Natural killer cell (primary cell): Measurements from ENCODE around the gene RPL36. TPM values are rescaled to one million over a fixed set of nuclear protein-coding genes. Genes with fewer than 3 reads are reported as not detected.

Experiments used
- ATAC-seq, 3 donors: fragments of 150-1000 bp in 2 of 3; fragments of 200-7000 bp in 1 of 3; cut with Tn5 transposase; 1 replicate in 1 of 3; 2 replicates in 2 of 3; pipeline ENCODE4 v1.10.0; 2021; ENCODE audit warnings: mild to moderate bottlenecking in 2 of 3, moderate library complexity in 2 of 3
- DNase-seq, 2 donors: peaks; one replicate each; pipeline versions ENCODE4 v3.0.0 to v3.0.0-alpha.2; 2013 to 2021; ENCODE audit warnings: mixed read lengths in 1 of 2
- H3K27ac ChIP-seq: one replicate; pipeline ENCODE4 v1.5.1; 2013; ENCODE audit warnings: mild to moderate bottlenecking, low read length
- H3K27me3 ChIP-seq: one replicate; pipeline ENCODE4 v1.6.1; 2013; ENCODE audit warnings: low read length; ENCODE audit not compliant: control insufficient read depth, insufficient read depth
- H3K36me3 ChIP-seq: one replicate; pipeline ENCODE4 v1.6.1; 2013; ENCODE audit warnings: low read length; ENCODE audit not compliant: control insufficient read depth, insufficient read depth
- H3K4me1 ChIP-seq: one replicate; pipeline ENCODE4 v1.6.1; 2013; ENCODE audit warnings: low read length; ENCODE audit not compliant: control insufficient read depth, insufficient read depth
- H3K4me3 ChIP-seq: one replicate; pipeline ENCODE4 v1.5.1; 2013; ENCODE audit warnings: low read length
- H3K9me3 ChIP-seq: one replicate; pipeline ENCODE4 v1.6.1; 2013; ENCODE audit warnings: low read length; ENCODE audit not compliant: control insufficient read depth, insufficient read depth
- H3K27ac Mint-ChIP-seq, 2 donors: one replicate each; pipeline ENCODE4 v1.8.0; 2022; ENCODE audit warnings: mild to moderate bottlenecking in 2 of 2, mixed read lengths in 2 of 2, moderate library complexity in 1 of 2
- H3K27me3 Mint-ChIP-seq, 2 donors: one replicate each; pipeline ENCODE4 v1.8.0; 2022; ENCODE audit warnings: low read depth in 2 of 2, mixed read lengths in 2 of 2
- H3K36me3 Mint-ChIP-seq: one replicate; pipeline ENCODE4 v1.8.0; 2022; ENCODE audit warnings: mixed read lengths
- H3K4me1 Mint-ChIP-seq, 2 donors: one replicate each; pipeline ENCODE4 v1.8.0; 2022; ENCODE audit warnings: mixed read lengths in 2 of 2
- H3K4me3 Mint-ChIP-seq: one replicate; pipeline ENCODE4 v1.8.0; 2022; ENCODE audit warnings: mild to moderate bottlenecking, moderate library complexity, mixed read lengths
- H3K9me3 Mint-ChIP-seq, 2 donors: one replicate each; pipeline ENCODE4 v1.8.0; 2022; ENCODE audit warnings: mixed read lengths in 2 of 2
- CTCF ChIP-seq: fragments of 200-600 bp; IDR thresholded peaks from one replicate; pipeline ENCODE4 v1.8.0; 2022; ENCODE audit warnings: antibody characterized with exemption
- WGBS: methylation state at CpG from one replicate; pipeline ENCODE4 v1.1.7; 2013; ENCODE audit warnings: missing lambda C conversion rate; ENCODE audit not compliant: insufficient coverage; 5-methylcytosine and 5-hydroxymethylcytosine counted together
- intact Hi-C: fragments of 100-400 bp; cut with micrococcal nuclease; formaldehyde crosslinking; loops from one replicate; pipeline ENCODE4 v1.14.2; 2022
- total RNA-seq, 4 donors: library from RNA; stranded (reverse); fragments of 120-200 nt in 1 of 4; gene quantifications; one replicate each; pipeline versions ENCODE4 v1.2.3 to v1.2.4, GENCODE V29; 2013 to 2022

The RPL36 gene
- total RNA-seq, 3 donors from 2014 or later (not counting 1 experiment from before 2014, with no cell fraction given), result 363 to 505 (median 459) TPM

- WGBS, result 72% methylated on average over 17 of the region's 17 CpGs
- Mint-ChIP-seq H3K4me1 (peaks cover 15 to 43% of the 10 kb centered on the region in 2 donors), H3K27ac (peak overlapping the region; percentile 99 to 100), H3K27me3 (no peaks in the 10 kb centered on the region), H3K36me3 (no peaks in the 10 kb centered on the region), H3K4me3 (peak overlapping the region; percentile 63), H3K9me3 (no peaks in the 10 kb centered on the region)
- Histone ChIP-seq H3K27me3 (no peaks in the 10 kb centered on the region), H3K27ac (no peak overlapping the region), H3K36me3 (peaks cover 2% of the 10 kb centered on the region), H3K9me3 (no peaks in the 10 kb centered on the region), H3K4me3 (peak overlapping the region; percentile 6), H3K4me1 (peaks cover 24% of the 10 kb centered on the region)
- intact Hi-C loops, result loop anchor here (2.0 kb wide), 2 partner anchors 59 to 109 kb away; partner anchors contain the start of genes DUS3L, SAFB and SAFB2
- no peak for ATAC-seq
- TF ChIP-seq CTCF, result no peak
- DNase-seq, result no peak
Measured at GRCh38 chr19:5681391-5682106, 8.5 kb upstream of the RPL36 start.

GRCh38 chr19:5682107-5682482 lies 8.0 kb upstream of the RPL36 start:
- DNase-seq (no peak), ATAC-seq (no peak)
- H3K4me3 Mint-ChIP-seq, result peak overlapping the region; percentile 63
- H3K36me3 ChIP-seq, result peaks cover 2% of the 10 kb centered on the region
- intact Hi-C loops, result no loop called here
- H3K27ac ChIP-seq, result no peak overlapping the region
- peaks cover 15 to 46% of the 10 kb centered on the region in 2 donors for H3K4me1 Mint-ChIP-seq
- H3K4me1 ChIP-seq, result peaks cover 27% of the 10 kb centered on the region
- no peaks in the 10 kb centered on the region for H3K9me3 ChIP-seq
- no peaks in the 10 kb centered on the region for H3K27me3 Mint-ChIP-seq
- H3K9me3 Mint-ChIP-seq, result no peaks in the 10 kb centered on the region
- H3K36me3 Mint-ChIP-seq, result no peaks in the 10 kb centered on the region
- no peaks in the 10 kb centered on the region for H3K27me3 ChIP-seq
- peak overlapping the region; percentile 99 to 100 for H3K27ac Mint-ChIP-seq
- WGBS, result 91% methylated on average over 3 of the region's 3 CpGs
- TF ChIP-seq CTCF, result no peak
- no peak overlapping the region for H3K4me3 ChIP-seq

DNA sequence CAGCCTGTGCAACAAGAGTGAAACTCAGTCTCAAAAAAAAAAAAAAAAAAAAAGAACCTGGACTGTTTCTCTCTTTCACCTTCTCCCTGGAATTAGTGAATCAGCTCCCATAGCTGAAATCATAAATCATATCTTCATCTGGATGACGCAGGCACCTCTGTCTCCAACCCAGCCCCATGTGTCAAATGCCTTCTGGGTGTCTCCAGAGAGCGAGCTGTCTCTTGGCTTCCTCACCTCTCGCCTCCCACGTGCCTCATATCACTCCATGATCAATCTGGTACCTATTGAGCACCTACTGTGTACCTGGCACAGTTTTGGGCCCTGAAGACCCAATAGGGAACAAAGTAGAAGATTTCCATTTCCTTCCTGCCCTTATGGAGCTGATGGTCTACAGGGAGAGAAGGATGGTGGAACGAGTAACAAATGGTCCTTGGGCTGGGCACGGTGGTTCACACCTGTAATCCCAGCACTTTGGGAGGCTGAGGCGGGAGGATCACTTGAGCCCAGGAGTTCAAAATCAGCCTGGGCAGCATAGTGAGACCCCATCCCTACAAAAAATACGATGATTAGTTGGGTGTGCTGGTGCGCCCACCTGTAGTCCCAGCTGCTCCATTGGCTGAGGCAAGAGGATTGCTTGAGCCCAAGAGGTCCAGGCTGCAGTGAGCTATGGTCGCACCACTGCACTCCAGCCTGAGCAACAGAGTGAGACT lies 6.8 kb upstream of the RPL36 start:
- Mint-ChIP-seq H3K9me3 (no peaks in the 10 kb centered on the region), H3K27ac (no peak overlapping the region), H3K27me3 (no peaks in the 10 kb centered on the region), H3K4me1 (peaks cover 15 to 49% of the 10 kb centered on the region in 2 donors), H3K36me3 (no peaks in the 10 kb centered on the region), H3K4me3 (peak overlapping the region; percentile 39)
- H3K4me3 ChIP-seq, result no peak overlapping the region
- peaks cover 35% of the 10 kb centered on the region for H3K4me1 ChIP-seq
- no peaks in the 10 kb centered on the region for H3K9me3 ChIP-seq
- DNase-seq (no peak), ATAC-seq (no peak)
- H3K27ac ChIP-seq, result no peak overlapping the region
- no peak for TF ChIP-seq CTCF
- 95% methylated on average over 9 of the region's 10 CpGs for WGBS
- H3K36me3 ChIP-seq, result no peaks in the 10 kb centered on the region
- intact Hi-C loops, result no loop called here
- H3K27me3 ChIP-seq, result no peaks in the 10 kb centered on the region
